Smooth muscle cell (in vitro differentiated cells): Measurements from ENCODE around the gene CCDC102A. TPM values are rescaled to one million over a fixed set of nuclear protein-coding genes. Genes with fewer than 3 reads are reported as not detected.

Experiments
- DNase-seq: peaks from one replicate; lab custom pipeline; 2025; ENCODE audit not compliant: unreplicated experiment; lab: John Stamatoyannopoulos, UW
- H2AFZ ChIP-seq: fragments of 200-600 bp; sonication (generic); 2 replicates; pipeline ENCODE4 v1.6.0; 2016; ENCODE audit warnings: antibody characterized with exemption, low read depth, mild to moderate bottlenecking
- H3F3A ChIP-seq: fragments of 200-600 bp; sonication (generic); 2 replicates; pipeline ENCODE4 v1.6.0; 2017; ENCODE audit warnings: antibody characterized with exemption, low read depth
- H3K27ac ChIP-seq: fragments of 200-600 bp; sonication (generic); 2 replicates; pipeline ENCODE4 v1.5.1; 2016; ENCODE audit warnings: low read depth, mild to moderate bottlenecking
- H3K27me3 ChIP-seq: fragments of 200-600 bp; sonication (generic); 2 replicates; pipeline ENCODE4 v1.6.1; 2016; ENCODE audit warnings: low read depth, mild to moderate bottlenecking
- H3K36me3 ChIP-seq: fragments of 200-600 bp; sonication (generic); 2 replicates; pipeline ENCODE4 v1.5.1; 2016; ENCODE audit warnings: low read depth
- H3K4me1 ChIP-seq: fragments of 200-600 bp; sonication (generic); 2 replicates; pipeline ENCODE4 v1.5.1; 2016; ENCODE audit warnings: low read depth
- H3K4me2 ChIP-seq: fragments of 200-600 bp; sonication (generic); 2 replicates; pipeline ENCODE4 v1.6.0; 2016; ENCODE audit warnings: mild to moderate bottlenecking
- H3K4me3 ChIP-seq: fragments of 200-600 bp; sonication (generic); 2 replicates; pipeline ENCODE4 v1.5.1; 2016; ENCODE audit warnings: mild to moderate bottlenecking
- H3K79me2 ChIP-seq: fragments of 200-600 bp; sonication (generic); 2 replicates; pipeline ENCODE4 v1.6.0; 2016; ENCODE audit warnings: low read depth, mild to moderate bottlenecking
- H3K9ac ChIP-seq: fragments of 200-600 bp; sonication (generic); 2 replicates; pipeline ENCODE4 v1.6.0; 2016; ENCODE audit warnings: low read depth
- H3K9me3 ChIP-seq: fragments of 200-600 bp; sonication (generic); replicated peaks from 2 replicates; pipeline ENCODE4 v1.5.1; 2016; ENCODE audit warnings: low read depth
- H4K20me1 ChIP-seq: fragments of 200-600 bp; sonication (generic); 2 replicates; pipeline ENCODE4 v1.6.0; 2016; ENCODE audit warnings: low read depth
- CTCF ChIP-seq: fragments of 200-600 bp; sonication (generic); IDR thresholded peaks from 2 replicates; pipeline ENCODE4 v1.5.1; 2017; ENCODE audit warnings: borderline replicate concordance, mild to moderate bottlenecking, antibody characterized with exemption; ENCODE audit not compliant: insufficient read depth, poor library complexity, severe bottlenecking
- WGBS: methylation state at CpG from one replicate; pipeline ENCODE4 v1.1.7; 2016; ENCODE audit warnings: low lambda C conversion rate; 5-methylcytosine and 5-hydroxymethylcytosine counted together
- polyA plus RNA-seq: library from polyadenylated mRNA; unstranded; fragments of >200 nt; fragmentation: Nextera tagmentation; extraction: Ambion mirVana; gene quantifications from 2 replicates; pipeline ENCODE4 v1.2.1, GENCODE V29; 2016
- total RNA-seq: library from RNA; depleted of rRNA; stranded (reverse); fragments of >200 nt; gene quantifications from 2 replicates; pipeline ENCODE4 v1.2.3, GENCODE V29; 2014

Gene CCDC102A
- total and polyA plus RNA-seq, 2 experiments from 2014 or later, result 10.8 to 25.3 TPM

- H3K9me3 ChIP-seq, result no peaks in the 10 kb centered on the region
- TF ChIP-seq CTCF, result no peak
- no peaks in the 10 kb centered on the region for H3K27me3 ChIP-seq
- H2AFZ ChIP-seq, result no peak overlapping the region
- H3K79me2 ChIP-seq, result peaks cover 24% of the 10 kb centered on the region
- no peak overlapping the region for H3K4me3 ChIP-seq
- H3K36me3 ChIP-seq, result no peaks in the 10 kb centered on the region
- H3K4me2 ChIP-seq, result no peak overlapping the region
- no peaks in the 10 kb centered on the region for H4K20me1 ChIP-seq
- H3K27ac ChIP-seq, result no peak overlapping the region
- H3K4me1 ChIP-seq, result peaks cover 21% of the 10 kb centered on the region
- no peak for DNase-seq
- 92% methylated on average over 14 of the region's 14 CpGs for WGBS
- H3F3A ChIP-seq, result no peaks in the 10 kb centered on the region
- no peak overlapping the region for H3K9ac ChIP-seq
Observed at GRCh38 chr16:57538235-57538721, 1.9 kb upstream of the CCDC102A start.

GRCh38 chr16:57537581-57538234, 1.3 kb upstream of the CCDC102A start:
- Histone ChIP-seq H3K4me2 (peak overlapping the region; percentile 97), H3K4me3 (no peak overlapping the region), H3K9ac (no peak overlapping the region), H3K27me3 (no peaks in the 10 kb centered on the region), H3K9me3 (no peaks in the 10 kb centered on the region), H3K36me3 (no peaks in the 10 kb centered on the region), H3F3A (no peaks in the 10 kb centered on the region), H3K4me1 (peaks cover 21% of the 10 kb centered on the region), H2AFZ (peak overlapping the region; percentile 98), H4K20me1 (no peaks in the 10 kb centered on the region), H3K79me2 (peaks cover 24% of the 10 kb centered on the region), H3K27ac (no peak overlapping the region)
- TF ChIP-seq CTCF, result no peak
- 69% methylated on average over 10 of the region's 10 CpGs for WGBS
- no peak for DNase-seq

DNA sequence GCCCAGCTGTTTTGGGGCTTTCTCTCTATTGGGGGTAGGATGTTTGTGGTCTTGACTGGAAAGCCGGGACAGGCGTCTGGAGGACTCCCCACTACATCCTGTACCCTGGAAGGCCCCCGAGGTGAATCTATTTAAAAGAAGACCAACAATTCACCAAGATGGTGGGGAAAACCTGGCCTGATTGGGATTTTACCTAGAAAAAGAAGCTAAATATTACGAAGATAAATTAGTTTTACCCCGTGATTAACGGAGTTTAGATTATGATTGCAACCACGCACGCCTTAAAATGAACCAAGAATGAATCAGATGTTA, 779 bp upstream of the CCDC102A start:
- Histone ChIP-seq H3K79me2 (peaks cover 24% of the 10 kb centered on the region), H3K27ac (no peak overlapping the region), H3K4me3 (peak overlapping the region; percentile 98), H3K36me3 (no peaks in the 10 kb centered on the region), H3K9ac (no peak overlapping the region), H3K27me3 (no peaks in the 10 kb centered on the region), H3K9me3 (no peaks in the 10 kb centered on the region), H3F3A (no peaks in the 10 kb centered on the region), H3K4me1 (peaks cover 21% of the 10 kb centered on the region), H2AFZ (peak overlapping the region; percentile 98), H3K4me2 (peak overlapping the region; percentile 97), H4K20me1 (no peaks in the 10 kb centered on the region)
- 23% methylated on average over 8 of the region's 8 CpGs for WGBS
- no peak for TF ChIP-seq CTCF
- DNase-seq, result no peak
